ENCODE results near the gene ALX4.

ALX4 gene

GRCh38 chr11:44320289-44320973 is 10.5 kb upstream of the ALX4 start:
- Histone ChIP-seq H3K27ac (ENCODE audit: extremely low read depth, low read depth, low read length) (no peak overlapping the region), H3K9me3 (ENCODE audit: control insufficient read depth, insufficient read depth, low read depth, low read length) (no peaks in the 10 kb centered on the region), H3K4me3 (ENCODE audit: low read depth, low read length) (no peak overlapping the region), H3K4me1 (ENCODE audit: control insufficient read depth, insufficient read depth, low read length) (no peaks in the 10 kb centered on the region), H3K36me3 (ENCODE audit: control insufficient read depth in 2 of 2, insufficient read depth in 1 of 2, low read length in 2 of 2) (no peaks in the 10 kb centered on the region)
- CTCF ChIA-PET, result interaction anchor here (0.6 kb wide), 1 partner anchor 10 kb away, joined by 3 read pairs; no protein-coding TSS in a partner anchor
- POLR2A ChIA-PET, result no interaction called here
- TF ChIP-seq ZNF2 (tag by site-specific recombination; IDR thresholded peaks at IDR 0.05) (no peak), ZNF354C (tag by site-specific recombination; IDR thresholded peaks at IDR 0.05; ENCODE audit: borderline replicate concordance, low read depth) (no peak), ZNF112 (tag by site-specific recombination; IDR thresholded peaks at IDR 0.05) (no peak), ZNF473 (tag by site-specific recombination; IDR thresholded peaks at IDR 0.05) (no peak), ZNF157 (tag by site-specific recombination; IDR thresholded peaks at IDR 0.05) (no peak), ZNF16 (tag by site-specific recombination; IDR thresholded peaks at IDR 0.05; ENCODE audit: low read depth) (no peak), SCRT2 (tag by site-specific recombination; IDR thresholded peaks at IDR 0.05) (no peak), MYNN (tag by site-specific recombination; IDR thresholded peaks at IDR 0.05; ENCODE audit: borderline replicate concordance) (no peak), ZNF658 (tag by site-specific recombination; IDR thresholded peaks at IDR 0.05) (no peak)

GRCh38 chr11:44319552-44320288 is 9.8 kb upstream of the ALX4 start:
- ChIA-PET CTCF (no interaction called here), POLR2A (no interaction called here)
- H3K4me3 ChIP-seq (ENCODE audit: low read depth, low read length), result no peak overlapping the region
- TF ChIP-seq ZNF16 (tag by site-specific recombination; IDR thresholded peaks at IDR 0.05; ENCODE audit: low read depth) (no peak), ZNF488 (tag by site-specific recombination; IDR thresholded peaks at IDR 0.05) (no peak), ZNF48 (tag by site-specific recombination; IDR thresholded peaks at IDR 0.05) (no peak), ZNF433 (tag by site-specific recombination; IDR thresholded peaks at IDR 0.05; ENCODE audit: low read depth) (no peak), GLI4 (tag by site-specific recombination; IDR thresholded peaks at IDR 0.05) (no peak), ZNF121 (tag by site-specific recombination; IDR thresholded peaks at IDR 0.05) (no peak), YY1 (tag by site-specific recombination; IDR thresholded peaks at IDR 0.05) (no peak), GLIS2 (tag by site-specific recombination; IDR thresholded peaks at IDR 0.05) (no peak), ZSCAN16 (tag by site-specific recombination; IDR thresholded peaks at IDR 0.05) (no peak), ZNF639 (tag by site-specific recombination; IDR thresholded peaks at IDR 0.05) (no peak), CTCF (tag by site-specific recombination; IDR thresholded peaks at IDR 0.05) (no peak), PATZ1 (tag by site-specific recombination; IDR thresholded peaks at IDR 0.05) (no peak), ZNF302 (tag by site-specific recombination; IDR thresholded peaks at IDR 0.05; ENCODE audit: low read depth) (no peak), ZBTB21 (tag by site-specific recombination; IDR thresholded peaks at IDR 0.05) (no peak), TSHZ1 (tag by site-specific recombination; IDR thresholded peaks at IDR 0.05; ENCODE audit: borderline replicate concordance) (no peak), ZNF335 (tag by site-specific recombination; conservative IDR thresholded peaks at IDR 0.05) (no peak)

More at GRCh38 chr11:44319552-44320288, 9.8 kb upstream of the ALX4 start:
- Histone ChIP-seq H3K4me1 (ENCODE audit: control insufficient read depth, insufficient read depth, low read length) (no peaks in the 10 kb centered on the region), H3K27ac (ENCODE audit: extremely low read depth, low read depth, low read length) (no peak overlapping the region), H3K9me3 (ENCODE audit: control insufficient read depth, insufficient read depth, low read depth, low read length) (no peaks in the 10 kb centered on the region), H3K36me3 (ENCODE audit: control insufficient read depth in 2 of 2, insufficient read depth in 1 of 2, low read length in 2 of 2) (no peaks in the 10 kb centered on the region)
